Measurements from ENCODE around the gene ADAMTS17.
"Not testable (repeated sequence)": the region's sequence is repeated elsewhere in the genome, so short reads cannot be mapped to it uniquely, and the experiment has no call there.

The ADAMTS17 gene

DNA sequence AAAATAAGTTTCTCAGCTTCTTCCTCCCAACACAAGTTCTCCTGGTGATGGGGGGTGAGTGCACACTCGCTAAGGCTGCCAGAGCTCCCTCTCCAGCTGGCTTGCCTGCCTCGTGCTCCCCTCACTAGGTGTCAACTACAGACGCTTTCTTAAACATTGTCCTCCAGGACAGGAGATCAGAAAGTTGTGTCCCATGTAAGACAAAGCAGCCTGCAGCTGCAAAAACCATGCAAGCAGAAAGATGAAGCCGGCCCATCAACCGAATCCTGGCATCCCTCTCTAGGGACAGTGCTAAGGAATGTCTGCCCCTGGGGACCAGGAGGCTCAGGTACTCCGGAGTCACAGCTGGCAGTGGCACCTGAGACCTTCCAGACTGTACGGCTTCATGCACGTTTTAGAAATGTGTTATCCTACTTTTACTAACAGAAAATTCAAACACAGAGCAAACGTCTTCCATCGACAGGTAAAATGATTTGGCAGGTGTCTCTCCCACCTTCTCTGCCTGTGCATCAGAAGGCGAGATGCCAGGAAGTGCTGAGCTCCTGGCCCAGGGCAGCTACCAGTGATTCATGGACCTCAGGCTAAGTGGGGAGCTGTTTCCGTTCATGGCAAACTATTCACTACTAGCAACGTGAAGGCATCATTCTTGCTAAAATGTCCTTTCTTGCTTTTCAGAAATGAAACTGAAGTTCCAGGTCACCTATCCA lies 246.1 kb downstream of the ADAMTS17 start:
- DNase-seq, result no peak

DNA sequence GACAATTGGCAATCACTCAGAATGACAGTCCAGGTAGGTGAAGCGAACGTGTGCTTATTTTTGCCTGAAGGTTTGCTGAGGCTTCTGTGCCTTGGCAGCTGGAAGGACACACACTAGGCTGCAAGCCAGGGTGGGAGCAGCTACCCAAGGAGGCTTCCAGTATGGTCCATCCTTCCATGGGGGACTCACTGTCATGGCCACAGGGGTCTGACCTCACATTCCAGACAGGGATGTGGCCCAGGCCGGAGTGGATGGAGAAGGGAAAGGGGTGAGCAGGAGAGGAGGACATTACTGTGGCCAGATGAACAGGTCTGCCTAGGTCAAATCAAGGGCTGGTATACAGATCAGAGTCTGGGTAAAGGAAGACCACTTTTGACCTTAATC lies 247.7 kb downstream of the ADAMTS17 start:
- no peak for DNase-seq

DNA sequence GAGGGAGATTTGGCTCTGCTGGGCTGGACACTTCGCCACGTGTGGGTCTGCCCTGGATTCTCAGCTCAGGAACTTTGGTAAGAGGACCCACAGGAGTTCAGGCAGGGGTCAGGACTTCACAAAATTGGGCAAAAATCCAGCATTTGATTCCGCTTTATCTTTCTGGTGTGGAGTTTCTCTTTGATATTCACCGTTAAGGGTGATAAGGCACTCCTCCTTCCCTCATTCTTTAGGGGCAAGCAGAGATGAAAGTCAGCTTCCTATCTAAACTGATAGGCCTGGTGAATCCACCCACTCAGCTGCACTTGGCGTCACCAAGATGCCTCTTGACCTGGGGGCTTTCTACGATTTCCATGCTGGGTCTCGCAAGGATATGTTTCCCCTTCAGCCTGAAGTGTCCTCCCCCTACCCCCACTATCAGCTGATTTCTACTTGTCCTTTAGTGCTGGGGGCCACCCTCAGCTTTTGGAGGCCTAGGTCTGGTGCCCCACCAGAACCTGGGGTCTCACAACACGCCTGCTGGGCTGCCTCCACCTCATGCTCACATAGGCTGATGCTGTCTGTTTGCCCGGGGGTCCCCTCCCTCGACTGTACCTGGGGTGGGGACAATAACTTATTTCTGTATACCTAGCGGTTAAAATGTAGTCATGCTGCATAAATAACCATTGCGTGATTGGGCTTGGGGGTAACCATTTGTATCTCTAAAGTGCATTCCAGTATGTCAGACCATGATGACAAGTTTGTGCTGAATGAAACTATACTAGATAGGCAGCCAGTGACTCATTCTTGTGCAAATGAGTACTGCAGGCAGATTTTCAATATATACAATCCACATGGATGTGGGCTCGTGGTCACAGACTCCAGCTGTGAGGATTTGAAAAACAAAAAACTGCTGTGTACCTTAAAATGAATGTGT lies 248.3 kb downstream of the ADAMTS17 start:
- DNase-seq, result no peak

DNA sequence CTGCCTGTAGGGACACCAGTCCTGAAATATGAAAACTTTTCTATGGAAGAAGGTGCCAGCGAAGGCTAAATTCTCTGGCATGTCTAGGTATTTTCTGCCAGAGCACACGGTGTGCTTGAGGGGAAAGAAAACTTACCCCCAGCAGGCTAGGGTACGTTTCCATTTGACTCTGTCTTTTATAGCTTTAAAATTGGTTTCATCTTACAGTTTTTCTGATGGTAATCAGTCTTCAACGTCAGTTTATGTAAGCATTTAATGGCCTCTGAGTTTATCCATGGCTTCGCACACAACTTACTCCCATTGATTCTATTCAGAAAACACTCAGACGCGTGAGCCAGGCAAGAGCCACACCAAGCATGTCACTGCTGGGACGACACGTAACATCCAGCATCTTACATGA lies 249.7 kb downstream of the ADAMTS17 start:
- no peak for DNase-seq

DNA sequence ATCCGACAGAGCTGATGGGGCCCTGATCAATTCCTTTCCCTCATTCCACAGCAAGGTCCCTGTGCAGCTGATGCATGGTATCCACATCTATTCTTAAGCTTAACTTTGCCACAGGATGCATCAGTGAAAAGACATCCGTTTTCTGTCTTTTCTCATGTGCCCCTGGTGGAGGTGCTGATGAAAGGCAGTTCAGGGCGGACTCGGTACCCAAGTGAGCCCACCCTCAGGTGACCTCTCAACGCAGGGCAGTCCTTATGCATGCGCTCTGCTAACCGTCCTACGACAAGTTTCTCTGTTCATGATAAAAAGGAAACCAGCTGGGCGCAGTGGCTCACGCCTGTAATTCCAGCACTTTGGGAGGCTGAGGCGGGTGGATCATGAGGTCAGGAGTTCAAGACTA lies 251.4 kb downstream of the ADAMTS17 start:
- no peak for DNase-seq

DNA sequence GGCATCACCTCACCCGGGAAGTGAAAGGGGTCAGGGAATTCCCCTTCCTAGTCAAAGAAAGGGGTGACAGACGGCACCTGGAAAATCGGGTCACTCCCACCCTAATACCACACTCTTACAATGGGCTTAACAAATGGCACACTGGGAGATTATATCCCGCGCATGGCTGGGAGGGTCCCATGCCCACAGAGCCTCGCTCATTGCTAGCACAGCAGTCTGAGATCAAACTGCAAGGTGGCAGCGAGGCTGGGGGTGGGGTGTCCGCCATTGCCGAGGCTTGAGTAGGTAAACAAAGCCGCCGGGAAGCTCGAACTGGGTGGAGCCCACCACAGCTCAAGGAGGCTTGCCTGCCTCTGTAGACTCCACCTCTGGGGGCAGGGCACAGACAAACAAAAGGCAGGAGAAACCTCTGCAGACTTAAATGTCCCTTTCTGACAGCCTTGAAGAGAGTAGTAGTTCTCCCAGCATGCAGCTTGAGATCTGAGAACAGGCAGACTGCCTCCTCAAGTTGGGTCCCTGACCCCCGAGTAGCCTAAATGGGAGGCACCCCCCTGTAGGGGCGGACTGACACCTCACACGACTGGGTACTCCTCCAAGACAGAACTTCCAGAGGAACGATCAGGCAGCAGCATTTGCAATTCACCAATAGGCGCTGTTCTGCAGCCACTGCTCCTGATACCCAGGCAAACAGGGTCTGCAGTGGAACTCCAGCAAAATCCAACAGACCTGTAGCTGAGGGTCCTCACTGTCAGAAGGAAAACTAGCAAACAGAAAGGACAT lies 257.5 kb downstream of the ADAMTS17 start:
- not testable (repeated sequence) for DNase-seq

DNA sequence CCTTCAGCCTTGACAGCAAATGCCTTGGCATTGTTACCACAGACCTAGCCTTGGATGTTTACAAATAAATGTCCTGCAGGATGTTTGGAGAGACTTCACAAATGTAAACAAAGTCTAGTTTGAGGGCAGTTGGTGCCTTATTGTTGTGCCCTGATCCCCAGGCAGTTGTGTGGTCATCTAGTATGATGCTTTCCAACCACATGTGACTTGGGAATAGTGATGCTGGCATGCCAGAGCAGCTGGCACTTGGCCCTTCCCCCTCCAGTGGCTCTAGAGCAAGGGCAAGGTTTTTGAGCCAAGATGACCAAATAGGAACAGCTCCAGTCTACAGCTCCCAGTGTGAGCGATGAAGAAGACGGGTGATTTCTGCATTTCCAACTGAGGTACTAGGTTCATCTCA lies 258.2 kb downstream of the ADAMTS17 start:
- DNase-seq, result peak in 14 of 56 donors; percentile 10 to 54 (median 23)

DNA sequence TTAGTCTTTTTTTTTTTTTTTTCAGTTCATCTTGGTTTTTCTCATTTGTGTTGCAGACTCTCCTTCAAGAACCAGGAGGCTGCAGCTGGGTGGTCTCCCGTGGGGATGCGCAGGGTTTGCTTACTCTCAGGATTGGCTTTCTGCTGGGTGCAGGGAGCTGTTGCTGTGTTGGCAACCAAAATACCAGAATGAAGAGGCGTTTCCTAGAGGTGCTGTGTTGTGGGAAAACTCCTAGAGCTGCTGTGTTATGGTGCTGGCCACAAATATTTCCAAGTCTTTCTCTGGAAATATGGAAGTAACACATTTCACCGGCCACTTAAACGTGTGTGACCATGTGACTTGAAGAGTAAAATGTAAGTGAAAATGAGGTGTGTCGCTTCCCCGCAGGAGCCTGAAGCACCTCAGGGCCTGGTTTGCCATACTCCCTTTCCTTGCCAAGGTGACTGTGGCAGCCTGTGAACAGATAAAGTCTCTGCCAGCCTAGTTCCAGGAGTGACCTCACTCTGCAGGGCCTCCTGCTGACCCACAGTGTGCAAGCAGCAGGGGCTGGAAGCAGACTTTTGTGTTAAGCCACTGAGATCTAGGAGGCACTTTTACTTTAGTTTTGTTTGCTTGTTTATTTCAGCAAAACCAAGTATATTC lies 258.9 kb downstream of the ADAMTS17 start:
- DNase-seq, result no peak

DNA sequence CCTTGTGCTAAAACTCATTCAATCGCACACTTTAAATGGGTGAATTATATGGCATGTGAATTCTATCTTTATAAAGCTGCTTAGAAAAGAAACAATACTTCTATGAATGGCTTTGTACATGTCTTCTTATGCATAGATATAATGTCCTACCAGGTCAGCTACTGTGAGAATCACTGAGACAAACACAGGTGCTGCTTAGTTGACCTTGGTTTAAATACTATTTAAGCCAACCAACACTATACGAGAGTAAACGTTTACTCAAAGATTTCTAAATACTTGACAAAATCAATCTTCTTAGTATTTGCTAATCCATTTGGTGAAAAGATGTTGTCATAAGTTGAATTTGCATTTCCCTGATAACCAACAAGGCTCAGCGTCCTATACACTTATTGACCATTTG lies 260.3 kb downstream of the ADAMTS17 start:
- no peak for DNase-seq

DNA sequence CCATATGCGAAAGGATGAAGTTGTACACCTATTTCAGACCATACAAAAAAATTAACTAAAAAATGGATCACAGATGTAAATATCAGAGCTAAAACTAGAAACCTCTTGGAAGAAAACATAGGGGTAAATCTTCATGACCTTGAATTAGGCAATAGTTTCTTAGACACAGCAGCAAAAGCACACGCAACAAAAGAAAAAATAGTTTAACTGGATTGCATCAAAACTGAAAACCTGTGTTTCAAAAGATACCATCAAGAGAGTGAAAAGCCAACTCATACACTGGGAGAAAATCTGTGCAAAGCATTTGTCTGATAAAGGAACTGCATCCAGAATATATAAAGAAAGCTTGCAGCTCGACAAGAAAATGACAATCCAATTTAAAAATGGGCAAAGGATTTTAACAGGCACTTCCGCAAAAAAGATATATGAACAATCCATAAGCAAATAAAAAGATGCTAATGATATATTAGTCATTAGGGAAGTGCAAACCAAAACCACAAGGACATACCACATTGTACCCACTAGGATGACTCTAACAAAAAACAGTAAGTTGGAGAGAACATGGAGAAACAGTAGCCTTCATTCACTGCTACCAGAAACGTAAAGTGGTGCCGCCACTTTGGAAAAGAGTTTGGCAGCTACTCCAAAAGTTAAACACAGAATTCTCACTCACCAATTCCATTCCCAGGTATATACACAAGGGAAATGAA lies 263.1 kb downstream of the ADAMTS17 start:
- DNase-seq, result no peak

DNA sequence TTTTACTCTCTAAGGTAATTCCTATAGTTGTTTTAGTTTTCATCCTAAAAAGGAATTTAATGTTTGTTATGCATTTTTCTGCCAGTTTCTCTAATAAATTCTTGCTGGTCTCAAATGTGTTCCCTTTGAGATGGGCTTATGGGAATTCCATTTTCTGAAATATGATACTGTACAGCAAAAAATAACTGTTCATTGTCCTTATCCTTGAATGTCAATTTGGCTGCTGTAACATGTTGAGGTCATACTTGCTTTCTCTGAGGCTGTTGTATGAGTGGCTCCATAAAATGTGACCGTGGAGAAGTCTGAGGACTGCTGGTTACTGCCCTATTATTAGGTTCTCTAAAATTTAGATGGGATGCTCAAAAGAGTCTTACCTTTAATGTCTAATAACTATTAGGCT lies 266.5 kb downstream of the ADAMTS17 start:
- DNase-seq, result no peak

DNA sequence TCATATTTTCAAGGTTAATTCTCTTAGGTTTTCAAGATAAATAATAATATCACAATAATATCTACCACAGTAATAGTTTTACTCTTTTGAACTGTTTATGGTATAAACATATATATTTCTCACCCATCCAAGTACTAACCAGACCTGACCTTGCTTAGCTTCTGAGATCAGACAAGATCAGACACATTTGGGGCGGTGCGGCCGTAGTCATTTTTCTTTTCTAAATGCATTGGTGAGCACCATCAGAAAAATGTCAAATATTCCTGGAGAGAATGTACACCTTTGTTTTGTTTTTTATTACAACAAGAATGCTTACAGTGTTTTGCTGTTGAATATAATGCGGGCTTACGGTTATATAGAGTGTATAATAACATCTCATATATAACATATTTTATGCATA lies 267.8 kb downstream of the ADAMTS17 start:
- no peak for DNase-seq

DNA sequence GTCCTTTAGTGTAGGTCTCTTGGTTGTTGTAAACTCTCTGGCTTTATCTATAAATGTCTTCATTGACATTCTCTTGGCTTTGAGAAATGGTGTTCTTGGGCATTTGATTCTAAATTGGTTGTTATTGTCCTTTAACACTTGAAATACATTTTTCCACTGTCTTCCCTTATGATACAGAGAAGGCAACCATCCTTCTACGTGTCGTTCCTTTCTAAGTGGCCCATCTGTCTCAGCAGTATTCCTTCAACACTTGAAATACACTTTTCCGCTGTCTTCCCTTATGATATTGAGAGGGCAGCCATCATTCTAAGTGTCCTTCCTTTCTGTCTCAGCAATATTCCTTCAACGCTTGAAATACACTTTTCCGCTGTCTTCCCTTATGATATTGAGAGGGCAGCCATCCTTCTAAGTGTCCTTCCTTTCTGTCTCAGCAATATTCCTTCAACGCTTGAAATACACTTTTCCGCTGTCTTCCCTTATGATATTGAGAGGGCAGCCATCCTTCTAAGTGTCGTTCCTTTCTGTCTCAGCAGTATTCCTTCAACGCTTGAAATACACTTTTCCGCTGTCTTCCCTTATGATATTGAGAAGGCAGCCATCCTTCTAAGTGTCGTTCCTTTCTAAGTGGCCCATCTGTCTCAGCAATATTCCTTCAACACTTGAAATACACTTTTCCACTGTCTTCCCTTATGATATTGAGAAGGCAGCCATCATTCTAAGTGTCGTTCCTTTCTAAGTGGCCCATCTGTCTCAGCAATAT lies 275.1 kb downstream of the ADAMTS17 start:
- DNase-seq, result not testable (repeated sequence)

DNA sequence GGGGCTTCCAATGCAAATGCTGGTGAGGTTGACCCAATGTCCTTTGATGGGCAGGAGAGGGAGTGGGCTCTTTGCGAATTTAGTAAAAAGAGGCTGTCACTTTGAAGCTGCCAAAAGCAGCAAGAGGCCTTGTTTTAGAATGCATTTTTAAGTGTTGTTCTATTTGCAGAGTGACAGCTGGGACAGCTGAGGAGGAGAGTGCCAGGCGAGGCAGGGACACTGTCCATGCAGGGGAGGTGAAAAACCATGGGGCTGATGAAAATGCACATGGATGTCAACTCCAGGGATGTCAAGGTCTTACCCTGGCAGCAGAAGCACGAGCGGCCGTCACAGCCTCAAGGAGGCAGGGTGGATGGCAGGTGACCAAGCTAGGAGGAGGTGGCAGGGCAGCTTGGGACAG lies 279.8 kb downstream of the ADAMTS17 start:
- DNase-seq, result no peak

DNA sequence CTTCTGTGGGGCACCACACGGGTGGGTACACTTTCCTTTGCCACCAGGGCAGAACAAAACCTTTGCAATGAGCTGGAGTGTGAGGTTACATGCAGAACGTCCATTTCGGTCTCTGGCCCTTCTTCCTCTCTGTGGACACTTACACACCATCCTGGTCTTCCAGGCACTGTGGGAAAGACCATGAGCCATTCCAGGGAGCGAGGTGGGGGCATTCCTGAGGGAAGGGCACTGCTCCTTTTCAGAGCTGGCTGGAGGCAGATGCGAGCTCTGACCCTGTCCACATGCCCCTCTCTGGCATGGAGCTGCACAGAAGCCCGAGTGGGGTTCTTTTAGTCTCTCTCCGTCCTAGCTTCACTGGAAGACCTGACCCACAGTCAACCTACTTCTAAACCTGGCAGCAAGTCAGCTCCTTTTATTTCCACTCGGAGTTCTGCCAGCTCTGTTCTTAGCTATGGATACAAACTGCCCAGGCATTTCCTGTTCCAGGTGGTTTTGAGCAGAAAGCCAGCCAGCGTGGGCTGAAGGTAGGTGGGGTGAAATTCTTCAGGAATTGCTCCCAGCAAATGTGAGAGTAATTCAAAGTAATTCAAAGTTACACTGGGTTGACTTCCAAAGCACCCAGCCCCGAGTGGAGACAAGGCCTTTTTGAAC lies 281.4 kb downstream of the ADAMTS17 start:
- peak in 4 of 56 donors; percentile 5 to 14 (median 10) for DNase-seq

DNA sequence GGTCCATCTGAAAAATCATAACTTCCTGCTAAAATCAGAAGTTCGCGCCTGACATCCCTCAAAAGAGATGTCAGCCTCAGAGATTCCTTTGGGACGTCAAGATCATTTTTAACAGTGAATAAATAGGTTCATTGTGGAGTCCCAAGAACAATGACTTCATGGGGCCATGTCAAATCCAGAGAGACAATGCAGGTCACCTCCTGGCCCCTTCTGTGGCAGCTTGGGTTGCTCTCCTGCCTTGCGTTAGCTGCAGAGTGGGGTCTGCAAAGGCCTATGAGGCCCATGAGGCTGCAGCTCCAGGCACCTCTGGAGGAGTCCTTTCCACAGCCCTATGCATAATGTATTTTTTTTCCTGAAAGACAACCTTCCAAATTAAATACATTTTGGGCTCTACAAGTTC lies 282.3 kb downstream of the ADAMTS17 start:
- no peak for DNase-seq

DNA sequence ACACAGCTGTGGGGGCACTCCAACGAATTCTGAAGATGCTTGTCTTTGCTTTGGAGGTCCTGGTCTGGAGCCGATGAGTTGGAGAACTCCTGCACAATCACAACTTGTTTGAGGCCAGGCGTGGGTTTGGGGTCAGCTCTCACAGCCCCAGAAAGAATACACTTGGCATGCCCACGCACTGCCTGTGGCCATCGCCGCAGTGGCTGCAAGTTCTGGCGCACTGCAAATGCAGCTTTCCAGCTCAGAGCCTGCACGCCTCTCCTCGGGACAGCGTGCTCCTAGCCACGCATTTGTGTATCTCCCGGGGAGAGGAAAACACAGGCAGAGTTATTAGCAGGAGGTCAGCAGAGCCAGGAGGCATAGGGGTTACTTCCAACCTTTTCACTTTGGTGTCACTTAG lies 282.7 kb downstream of the ADAMTS17 start:
- DNase-seq, result no peak

DNA sequence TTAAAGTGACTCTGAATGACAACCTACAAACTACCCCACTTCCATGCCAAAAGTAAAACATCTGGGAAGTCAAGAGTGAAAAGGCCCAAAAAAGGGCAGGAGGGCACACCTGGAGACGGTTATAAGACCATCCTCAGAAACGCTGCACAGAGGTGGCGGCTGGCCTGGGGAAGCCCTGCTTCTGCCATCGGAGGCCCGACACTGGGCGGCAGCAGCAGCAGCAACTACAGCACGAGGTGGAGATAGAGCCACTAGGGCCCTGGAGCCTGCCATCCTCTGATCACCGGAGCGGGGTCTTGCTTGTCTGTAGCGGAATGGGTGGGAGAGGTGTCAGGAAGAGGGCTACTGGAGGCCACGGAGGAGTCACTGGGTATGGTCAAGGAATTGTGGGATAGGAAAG lies 283.3 kb downstream of the ADAMTS17 start:
- DNase-seq, result no peak

DNA sequence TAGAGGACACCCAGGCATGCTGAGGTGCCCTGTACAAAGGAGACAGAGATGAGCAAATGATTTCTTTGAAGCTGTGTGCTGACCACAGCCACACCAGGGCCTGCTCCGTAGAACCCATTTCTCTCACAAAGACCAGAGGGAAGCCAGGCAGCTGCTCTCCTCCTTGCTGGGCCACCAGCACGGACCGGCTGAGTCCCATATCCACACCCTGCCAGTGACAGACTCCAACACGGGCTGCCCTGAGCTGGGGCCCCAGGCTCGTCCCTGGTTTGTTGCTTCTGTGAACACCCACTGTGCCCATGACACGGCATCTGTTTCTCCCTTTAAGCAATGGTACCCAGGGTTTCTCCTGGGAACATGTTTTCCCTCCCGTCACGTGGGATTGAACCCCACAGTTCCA lies 284.5 kb downstream of the ADAMTS17 start:
- DNase-seq, result no peak
